Ishikawa (cell line): ENCODE data around the gene AK9.

Source experiments
- REST ChIP-seq: IDR thresholded peaks from 2 replicates; pipeline ENCODE4 v1.6.1; 2012; ENCODE audit warnings: low read depth, mild to moderate bottlenecking
- TEAD4 ChIP-seq: IDR thresholded peaks from 2 replicates; pipeline ENCODE4 v1.6.1; 2012

GRCh38 chr6:109686566-109687265, 4.3 kb downstream of the AK9 start:
- no peak for TF ChIP-seq TEAD4
- no peak for TF ChIP-seq REST
